ENCODE results near the gene NAP1L5.

GRCh38 chr4:88728146-88728545, 30.5 kb upstream of the NAP1L5 start:
- TF ChIP-seq CREB1 (CRISPR knock-in tag; IDR thresholded peaks at IDR 0.05; ENCODE audit: low read depth) (no peak), CTCF (conservative IDR thresholded peaks at IDR 0.05; ENCODE audit: low read depth in 2 of 2) (no peak), EZH2phosphoT487 (IDR thresholded peaks at IDR 0.05; ENCODE audit: unreplicated experiment) (no peak), REST (IDR thresholded peaks at IDR 0.05; ENCODE audit: unreplicated experiment) (no peak), EZH2 (IDR thresholded peaks at IDR 0.05; ENCODE audit: low read depth, unreplicated experiment) (no peak), POLR2AphosphoS5 (IDR thresholded peaks at IDR 0.05; ENCODE audit: low read depth) (no peak), ZNF331 (CRISPR knock-in tag; IDR thresholded peaks at IDR 0.05; ENCODE audit: low read depth) (no peak), ZNF114 (CRISPR knock-in tag; IDR thresholded peaks at IDR 0.05) (no peak), ETS1 (IDR thresholded peaks at IDR 0.05) (no peak)

Data from GM23338 (cell line).